GM12891 (cell line): Measurements from ENCODE around the gene SRF.

Source experiments
- DNase-seq: peaks from one replicate; pipeline ENCODE4 v3.0.0; 2011; ENCODE audit warnings: low spot score; ENCODE audit not compliant: insufficient read length
- FAIRE-seq: peaks from 2 replicates; lab custom pipeline; 2011; peaks lifted over from hg19 to GRCh38; lab: Jason Lieb, UNC
- PAX5 ChIP-seq: IDR thresholded peaks from 2 replicates; pipeline ENCODE4 v1.6.1; 2011; ENCODE audit warnings: low read length, moderate library complexity, mild to moderate bottlenecking; ENCODE audit not compliant: insufficient read depth, severe bottlenecking
- POLR2A ChIP-seq: IDR thresholded peaks from 2 replicates; pipeline ENCODE4 v1.6.1; 2011; ENCODE audit warnings: low read depth, low read length, control low read depth
- POLR2AphosphoS5 ChIP-seq: IDR thresholded peaks from 2 replicates; pipeline ENCODE4 v1.6.1; 2011; ENCODE audit warnings: low read depth, low read length, control low read depth
- POU2F2 ChIP-seq: IDR thresholded peaks from 2 replicates; pipeline ENCODE4 v1.6.1; 2011; ENCODE audit warnings: low read depth, mild to moderate bottlenecking, control low read depth, low read length, moderate library complexity
- SPI1 ChIP-seq: IDR thresholded peaks from 2 replicates; pipeline ENCODE4 v1.6.1; 2011; ENCODE audit warnings: low read depth, low read length, control low read depth
- TAF1 ChIP-seq: IDR thresholded peaks from 2 replicates; pipeline ENCODE4 v1.6.1; 2011; ENCODE audit warnings: low read depth, low read length, control low read depth

The SRF gene

GRCh38 chr6:43196337-43196736 is 25.3 kb downstream of the SRF start:
- no peak for FAIRE-seq
- TF ChIP-seq POU2F2 (no peak), POLR2AphosphoS5 (no peak), TAF1 (no peak)

GRCh38 chr6:43199912-43200311 is 28.8 kb downstream of the SRF start:
- TF ChIP-seq PAX5 (no peak), POLR2A (no peak), SPI1 (no peak), POU2F2 (no peak), POLR2AphosphoS5 (no peak), TAF1 (no peak)
- DNase-seq = no peak
- no peak for FAIRE-seq

More at GRCh38 chr6:43196337-43196736, 25.3 kb downstream of the SRF start:
- DNase-seq = no peak

GRCh38 chr6:43200541-43200940 is 29.5 kb downstream of the SRF start:
- FAIRE-seq (no peak), DNase-seq (no peak)
- no peak for TF ChIP-seq TAF1
- TF ChIP-seq POU2F2 = no peak
- TF ChIP-seq POLR2AphosphoS5 = no peak
- no peak for TF ChIP-seq SPI1
- no peak for TF ChIP-seq POLR2A
- TF ChIP-seq PAX5 = no peak

- FAIRE-seq (no peak), DNase-seq (no peak)
- TF ChIP-seq POLR2AphosphoS5 = no peak
- no peak for TF ChIP-seq POLR2A
- TF ChIP-seq PAX5 = no peak
- TF ChIP-seq TAF1 = no peak
- TF ChIP-seq POU2F2 = no peak
- no peak for TF ChIP-seq SPI1
These were observed 31.4 kb downstream of the SRF start for GRCh38 chr6:43202451-43202850.

GRCh38 chr6:43203029-43203717 is 32.1 kb downstream of the SRF start:
- no peak for TF ChIP-seq SPI1
- no peak for TF ChIP-seq POLR2A
- no peak for TF ChIP-seq POLR2AphosphoS5
- no peak for TF ChIP-seq POU2F2
- TF ChIP-seq TAF1 = no peak
- TF ChIP-seq PAX5 = no peak
- FAIRE-seq = no peak
- no peak for DNase-seq

- TF ChIP-seq PAX5 (no peak), POLR2AphosphoS5 (no peak), SPI1 (no peak), TAF1 (no peak), POLR2A (no peak), POU2F2 (no peak)
- no peak for FAIRE-seq
- DNase-seq = no peak
These were observed 32.6 kb downstream of the SRF start for GRCh38 chr6:43203718-43204095.

- DNase-seq (no peak), FAIRE-seq (no peak)
- TF ChIP-seq PAX5 (no peak), SPI1 (no peak), POU2F2 (no peak), POLR2AphosphoS5 (no peak), TAF1 (no peak), POLR2A (no peak)
These were observed 33.4 kb downstream of the SRF start for GRCh38 chr6:43204271-43205105.

GRCh38 chr6:43205849-43206248 is 34.8 kb downstream of the SRF start:
- no peak for FAIRE-seq
- no peak for DNase-seq
- no peak for TF ChIP-seq POLR2A
- no peak for TF ChIP-seq SPI1
- TF ChIP-seq PAX5 = no peak
- TF ChIP-seq TAF1 = no peak
- TF ChIP-seq POLR2AphosphoS5 = no peak
- no peak for TF ChIP-seq POU2F2

GRCh38 chr6:43207286-43207685 is 36.2 kb downstream of the SRF start:
- no peak for FAIRE-seq
- TF ChIP-seq POU2F2 (no peak), POLR2A (no peak), SPI1 (no peak), TAF1 (no peak), PAX5 (no peak), POLR2AphosphoS5 (no peak)
- DNase-seq = no peak
